Left lobe of liver (tissue), 2 donors: ENCODE data around the gene PRDM2. TPM values are rescaled to one million over a fixed set of nuclear protein-coding genes. Genes with fewer than 3 reads are reported as not detected.
"Not testable (repeated sequence)": the region's sequence is repeated elsewhere in the genome, so short reads cannot be mapped to it uniquely, and the experiment has no call there.

Experiments
- ATAC-seq: fragments of 200-7000 bp; cut with Tn5 transposase; one replicate; pipeline ENCODE4 v1.9.1; 2020; ENCODE audit warnings: mild to moderate bottlenecking, moderate library complexity
- DNase-seq: peaks from one replicate; pipeline ENCODE4 v3.0.0-alpha.2; 2020; ENCODE audit warnings: low spot score
- total RNA-seq: library from RNA; stranded (reverse); gene quantifications from one replicate; pipeline ENCODE4 v1.2.1, GENCODE V29; 2021
- donor health status: DM: no; HTN: no; CAD: no; lungs with moderate emphysema.
- donor health status: DM: no; HTN: yes; CAD: no.

Gene PRDM2
- total RNA-seq, 1 donor from 2014 or later = 11.7 TPM

DNA sequence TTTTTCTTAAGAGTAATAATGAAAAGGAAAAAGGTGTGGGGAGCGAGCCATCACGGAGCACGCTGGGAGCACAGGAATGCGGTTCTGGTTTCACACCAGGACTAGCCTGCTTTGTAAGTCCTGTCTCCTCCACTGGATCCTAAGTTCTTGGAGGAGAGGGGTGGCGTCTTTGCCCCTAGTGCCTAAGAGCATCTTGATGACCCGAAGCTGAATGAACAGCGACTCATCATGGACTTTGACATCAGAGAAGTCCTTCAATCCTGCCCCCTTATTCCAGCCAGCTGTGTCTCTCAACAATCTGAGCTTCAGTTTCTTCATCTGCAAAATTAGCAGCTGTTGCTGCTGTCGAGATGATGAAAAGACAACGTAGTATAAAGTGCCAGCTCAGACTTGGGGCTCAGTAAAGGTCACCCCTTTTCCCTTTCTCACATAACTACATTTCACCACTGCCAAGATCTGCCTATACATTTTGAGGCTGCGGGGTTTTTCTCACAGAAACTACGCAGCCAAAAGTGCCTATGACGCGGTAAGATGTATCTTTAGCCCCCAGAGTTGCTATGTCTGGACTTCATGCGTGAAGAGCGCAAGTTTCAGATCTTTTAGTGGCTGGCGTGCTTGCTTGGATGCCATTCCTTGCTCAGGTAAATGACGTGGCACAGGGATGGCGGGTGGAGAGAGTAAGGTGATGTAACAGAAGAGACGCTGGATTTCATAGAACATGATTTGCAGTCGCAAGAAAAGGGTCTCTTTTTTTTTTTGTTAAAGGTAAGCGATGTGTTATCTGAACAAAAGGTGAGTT is 4.9 kb upstream of the PRDM2 start:
- DNase-seq = no peak
- no peak for ATAC-seq

DNA sequence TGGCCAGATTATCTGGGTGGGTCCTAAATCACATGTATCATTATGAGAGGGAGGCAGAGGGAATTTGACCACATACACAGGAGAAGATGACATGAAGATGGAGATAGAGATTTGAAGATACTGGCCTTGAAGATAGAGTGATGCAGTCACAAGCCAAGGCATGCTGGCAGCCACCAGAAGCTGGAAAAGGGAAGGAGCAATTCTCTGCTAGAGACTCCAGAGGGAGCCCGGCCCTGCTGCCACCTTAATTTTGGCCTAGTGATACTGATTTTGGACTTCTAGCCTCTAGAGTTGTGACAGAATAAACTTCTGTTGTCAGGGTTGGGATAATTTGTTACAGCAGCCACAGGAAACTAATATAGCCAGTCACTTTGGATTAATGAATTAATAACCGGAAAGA is 2.2 kb upstream of the PRDM2 start:
- no peak for DNase-seq
- no peak for ATAC-seq

GRCh38 chr1:13699510-13699909 is 478 bp upstream of the PRDM2 start:
- ATAC-seq (no peak), DNase-seq (no peak)

DNA sequence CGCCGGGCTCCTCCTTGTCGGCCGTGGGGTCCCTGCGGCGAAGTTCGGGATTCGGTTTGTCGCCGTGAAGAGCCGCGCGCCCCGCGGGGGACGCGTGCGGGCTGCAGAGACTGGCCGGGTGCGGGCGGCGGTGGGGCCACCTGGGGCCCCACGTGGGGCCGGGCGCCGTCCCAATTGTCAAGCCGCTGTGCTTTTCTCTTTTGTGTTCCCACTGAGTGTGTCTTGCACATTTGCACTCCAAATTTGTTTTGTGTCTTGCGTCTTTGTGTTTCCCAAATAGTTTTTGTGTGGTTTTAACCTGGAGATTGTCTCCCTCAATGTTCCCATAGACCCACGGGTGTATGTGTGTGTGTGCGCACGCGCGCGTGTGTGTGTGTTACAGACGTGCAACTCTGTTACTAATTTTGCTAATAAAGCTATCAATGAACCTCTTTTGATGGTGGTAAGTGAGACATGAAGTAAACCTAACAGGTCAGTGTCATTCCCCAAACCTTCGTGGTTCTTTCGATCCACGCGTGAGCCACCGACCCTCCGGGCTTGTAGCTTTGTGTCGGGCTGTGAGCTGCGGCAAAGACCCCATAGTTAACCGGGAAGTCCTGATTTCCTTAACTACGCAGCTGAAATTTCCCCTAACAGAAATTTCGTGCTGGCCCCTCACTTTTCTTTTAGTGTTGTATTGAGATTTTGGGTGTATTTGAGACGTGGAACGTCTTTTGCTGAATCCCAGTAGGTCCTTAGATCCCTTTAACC is 708 bp downstream of the PRDM2 start:
- ATAC-seq = peak; percentile 26
- no peak for DNase-seq

- no peak for ATAC-seq
- DNase-seq = no peak
These were observed 1.3 kb downstream of the PRDM2 start for GRCh38 chr1:13701271-13701640.

GRCh38 chr1:13702425-13703127 is 2.6 kb downstream of the PRDM2 start:
- DNase-seq = no peak
- ATAC-seq = no peak

DNA sequence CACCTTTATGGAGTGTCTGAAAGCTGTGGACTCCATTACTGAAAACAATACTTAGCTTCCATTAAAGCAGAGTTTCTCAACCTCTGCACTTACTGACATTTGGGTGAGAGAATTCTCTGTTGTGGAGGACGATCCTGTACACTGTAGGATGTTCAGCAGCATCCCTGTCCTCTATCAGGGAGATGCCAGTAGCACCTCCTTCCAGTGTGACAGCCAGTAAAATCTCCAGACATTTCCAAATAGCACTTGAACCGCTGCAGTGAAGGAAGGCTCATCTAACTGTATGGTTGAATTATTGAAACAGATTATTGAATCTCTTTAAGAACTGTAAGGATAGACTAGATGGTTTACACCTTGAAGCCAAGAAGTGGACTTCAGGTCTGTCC is 3.1 kb downstream of the PRDM2 start:
- ATAC-seq (no peak), DNase-seq (no peak)

DNA sequence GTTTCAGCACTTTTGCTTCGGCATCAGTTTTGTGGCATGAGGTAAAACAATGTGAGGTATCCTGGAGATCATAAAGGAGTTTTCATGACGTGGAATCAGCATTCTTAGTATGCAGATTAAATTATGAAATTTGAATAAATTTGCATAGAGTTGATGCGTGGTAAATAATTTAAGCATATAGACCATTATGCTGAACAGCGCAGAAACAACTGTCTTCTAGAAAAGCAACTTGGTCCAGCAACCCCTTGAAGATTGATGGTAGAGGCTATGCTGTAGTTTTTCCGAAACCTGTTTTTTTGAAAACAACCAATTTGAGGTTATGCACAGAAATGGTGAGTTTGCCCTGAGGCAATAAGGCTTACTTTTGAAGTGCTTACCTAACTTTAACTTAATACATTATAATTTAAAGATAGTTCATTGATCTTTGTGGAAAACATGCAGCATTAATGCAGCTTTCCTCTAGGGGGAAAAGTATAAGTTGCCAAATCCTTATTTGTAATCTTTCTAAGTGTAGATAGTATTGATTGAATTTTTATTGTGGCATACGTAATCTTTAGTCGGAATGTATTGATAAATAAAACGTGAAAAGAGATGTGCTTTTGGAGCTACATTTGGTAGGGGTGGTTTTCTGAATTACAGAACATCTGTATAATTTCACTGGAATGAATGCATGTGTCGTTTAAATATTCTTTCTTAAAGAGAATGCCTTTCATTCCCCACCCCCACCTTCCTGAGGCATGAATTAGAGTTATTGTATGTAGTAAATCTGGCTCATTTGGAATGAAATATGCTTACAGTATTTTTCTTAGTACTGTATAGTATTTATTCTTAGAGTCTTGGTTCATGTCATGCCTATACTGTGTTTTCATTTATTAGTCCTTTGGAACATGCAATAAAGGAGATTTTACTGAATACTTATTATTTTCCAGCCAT is 3.8 kb downstream of the PRDM2 start:
- DNase-seq = no peak

DNA sequence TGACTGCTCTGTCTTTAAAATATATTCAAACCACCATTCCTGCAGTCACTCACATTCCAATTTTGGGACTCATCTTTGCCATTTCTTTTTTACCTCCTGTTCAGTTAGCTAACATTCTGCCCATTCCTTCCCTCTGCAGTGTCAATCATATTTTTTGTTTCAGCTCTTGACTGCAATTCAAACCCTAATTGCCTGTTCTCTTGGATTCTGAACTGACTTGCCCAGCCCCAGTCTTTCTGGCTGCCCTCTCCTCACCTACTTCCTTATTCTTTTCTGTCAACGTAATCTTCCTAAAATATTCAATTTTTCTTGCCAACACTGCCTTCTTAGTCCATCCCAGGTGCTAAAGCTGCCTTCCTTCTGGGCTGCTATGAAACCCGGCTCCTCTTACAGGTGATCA is 6.1 kb downstream of the PRDM2 start:
- DNase-seq (no peak), ATAC-seq (no peak)

More for the DNA sequence above, 3.8 kb downstream of the PRDM2 start:
- ATAC-seq = no peak

- ATAC-seq (no peak), DNase-seq (no peak)
These were observed 7.2 kb downstream of the PRDM2 start for GRCh38 chr1:13707164-13707563.

DNA sequence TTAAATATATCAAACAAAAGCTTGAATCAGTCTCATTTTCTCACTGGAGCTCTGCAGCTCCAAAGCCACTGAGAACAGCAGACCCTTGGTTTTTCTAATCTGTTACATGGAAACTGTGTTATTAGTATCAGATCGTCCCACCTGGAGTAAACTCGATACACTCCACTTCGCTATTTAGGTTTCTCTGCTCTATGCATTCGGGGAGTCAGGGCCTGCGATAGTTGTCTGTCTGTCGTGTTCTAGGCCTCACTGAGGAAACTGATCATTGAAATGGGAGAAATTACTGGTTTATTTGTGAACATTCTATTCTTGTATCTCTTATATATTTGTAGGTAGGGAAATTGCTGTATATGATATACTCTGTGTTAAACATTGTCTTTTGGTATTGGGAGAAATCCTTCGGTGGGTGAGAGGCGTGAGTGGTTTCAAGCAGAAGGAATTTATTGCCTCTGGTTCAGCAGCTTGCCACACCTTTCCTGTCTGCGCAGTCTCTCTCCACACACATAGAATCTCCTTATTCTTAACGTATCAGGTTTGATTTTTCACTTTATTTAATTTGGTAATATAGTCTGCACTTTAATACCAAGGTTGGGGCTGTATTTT is 8.5 kb downstream of the PRDM2 start:
- ATAC-seq (no peak), DNase-seq (no peak)

DNA sequence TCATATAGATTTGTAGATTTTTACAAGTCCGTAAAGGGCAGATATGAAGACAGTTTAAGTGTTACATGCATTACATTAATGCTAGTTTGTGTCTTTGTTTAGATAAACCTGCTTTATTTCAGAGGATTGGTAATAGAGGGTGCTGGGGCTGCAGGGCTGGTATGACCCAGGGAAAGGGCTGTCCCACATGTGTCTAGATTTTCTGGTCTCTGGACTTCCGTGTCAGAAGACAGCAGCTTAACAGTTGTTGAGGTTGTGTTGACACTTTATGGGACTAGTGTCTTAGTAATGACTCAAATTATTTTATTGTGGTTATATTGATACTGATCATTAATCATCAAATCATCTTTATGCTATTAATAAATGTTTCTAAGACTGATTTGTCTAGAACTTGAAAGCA is 10.1 kb downstream of the PRDM2 start:
- DNase-seq (no peak), ATAC-seq (no peak)

DNA sequence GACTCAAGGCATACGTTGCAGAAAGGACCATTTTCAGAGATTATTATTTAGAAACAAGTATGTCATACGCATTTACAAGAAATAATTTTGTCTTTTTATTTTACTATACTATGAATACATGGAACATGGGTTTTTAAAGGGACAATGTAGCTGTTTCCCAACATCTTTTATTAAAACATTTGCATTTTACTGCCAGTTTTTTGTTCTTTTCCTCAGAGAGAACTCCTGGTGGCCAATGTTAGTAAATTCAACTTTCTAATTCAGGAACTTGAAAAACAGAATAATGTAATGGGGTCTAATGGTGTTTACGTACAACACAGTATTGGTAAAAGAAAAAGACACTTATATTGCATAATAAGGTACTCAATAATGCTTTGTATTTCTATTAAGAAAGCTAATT is 14.9 kb downstream of the PRDM2 start:
- ATAC-seq (no peak), DNase-seq (no peak)

- DNase-seq, ATAC-seq: not testable (repeated sequence)
These were observed 15.8 kb downstream of the PRDM2 start for GRCh38 chr1:13715616-13716287.

DNA sequence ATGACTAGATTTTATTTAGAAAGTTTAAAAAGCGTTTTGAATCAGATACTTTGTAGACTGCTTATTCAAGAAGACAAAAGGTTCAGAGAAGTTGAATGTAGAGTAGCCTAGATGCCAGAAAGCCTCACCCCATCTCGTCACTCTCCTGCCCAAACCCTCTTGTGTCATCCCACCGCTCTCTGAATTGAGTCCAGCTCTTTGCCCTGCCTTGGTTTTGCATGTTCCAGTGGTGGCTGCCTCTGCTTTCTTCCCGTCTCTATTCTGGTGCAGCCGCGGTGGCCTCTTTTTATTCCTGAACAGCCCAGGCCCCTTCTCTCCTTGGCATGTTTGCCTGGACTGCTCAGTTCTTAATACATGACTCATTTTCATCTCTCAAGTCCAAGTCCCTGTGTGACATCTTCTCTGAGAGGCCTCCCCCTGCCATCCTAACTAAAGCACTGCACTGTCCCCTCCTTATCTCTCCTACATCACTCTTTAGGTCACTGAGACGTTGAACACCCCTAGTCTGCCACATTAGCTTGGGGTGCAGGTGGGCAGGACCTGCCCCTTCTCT is 22.9 kb downstream of the PRDM2 start:
- DNase-seq = no peak
- no peak for ATAC-seq

GRCh38 chr1:13723810-13724209 is 23.8 kb downstream of the PRDM2 start:
- ATAC-seq = peak; percentile 73
- DNase-seq = no peak

DNA sequence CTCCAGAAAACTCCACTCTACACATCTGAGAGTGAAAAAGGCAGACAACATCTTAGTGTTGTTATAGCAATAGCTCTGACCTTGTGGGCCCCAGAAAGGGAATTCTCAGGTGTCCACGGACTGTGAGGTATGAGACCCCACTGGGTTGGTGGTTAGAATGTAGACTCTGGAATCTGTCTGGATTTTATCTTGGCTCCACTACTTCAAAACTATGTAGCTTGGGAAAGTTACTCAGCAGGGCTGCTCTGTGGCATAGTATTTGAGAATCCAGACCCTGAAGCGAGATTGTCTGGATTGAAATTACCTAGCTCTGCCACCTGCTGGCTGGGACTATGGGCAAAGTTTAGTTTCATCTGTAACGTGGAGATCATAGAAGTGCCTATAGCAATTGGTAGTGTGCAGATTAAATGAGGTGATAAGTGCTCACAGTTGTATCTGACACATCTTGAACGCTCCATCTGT is 25.8 kb downstream of the PRDM2 start:
- ATAC-seq (peak; percentile 76), DNase-seq (no peak)

- ATAC-seq (no peak), DNase-seq (no peak)
These were observed 28.2 kb downstream of the PRDM2 start for GRCh38 chr1:13728091-13728715.

DNA sequence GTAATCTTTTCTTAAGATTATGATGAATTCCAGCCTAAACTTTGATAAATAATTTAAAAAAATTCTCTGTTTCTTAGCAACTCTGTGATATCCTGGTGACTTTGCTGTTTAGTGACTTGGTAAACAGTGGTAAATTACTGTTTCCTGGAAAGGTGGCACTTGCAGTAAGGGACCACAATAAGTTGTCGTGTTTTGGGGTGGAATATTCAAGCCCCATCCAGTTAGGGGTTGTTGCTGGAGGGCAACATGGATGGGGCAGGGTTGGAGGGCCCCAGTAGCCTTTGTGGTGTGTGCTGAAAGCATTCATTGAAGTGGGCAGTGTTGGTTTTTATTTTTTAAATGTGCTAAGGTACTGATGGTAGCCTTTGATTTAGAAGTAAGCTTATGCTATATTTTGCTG is 30.3 kb downstream of the PRDM2 start:
- DNase-seq (no peak), ATAC-seq (no peak)
